GM23248 (cell line): ENCODE data around the gene CTNNA2. TPM values are rescaled to one million over a fixed set of nuclear protein-coding genes. Genes with fewer than 3 reads are reported as not detected.

Source experiments
- DNase-seq: peaks from one replicate; pipeline ENCODE4 v3.0.0-alpha.2; 2015
- H2AFZ ChIP-seq: fragments of 200-600 bp; sonication (generic); 2 replicates; pipeline ENCODE4 v1.6.1; 2016; ENCODE audit warnings: antibody characterized with exemption
- H3F3A ChIP-seq: fragments of 200-600 bp; sonication (generic); 2 replicates; pipeline ENCODE4 v1.6.1; 2016; ENCODE audit warnings: mild to moderate bottlenecking, antibody characterized with exemption, mixed run types; ENCODE audit not compliant: insufficient read depth
- H3K27ac ChIP-seq: fragments of 200-600 bp; sonication (generic); 2 replicates; pipeline ENCODE4 v1.5.1; 2016; ENCODE audit warnings: mild to moderate bottlenecking
- H3K27me3 ChIP-seq: fragments of 200-600 bp; sonication (generic); replicated peaks from 2 replicates; pipeline ENCODE4 v1.6.1; 2016; ENCODE audit warnings: mild to moderate bottlenecking; ENCODE audit not compliant: insufficient read depth
- H3K36me3 ChIP-seq: fragments of 200-600 bp; sonication (generic); 2 replicates; pipeline ENCODE4 v1.6.1; 2016; ENCODE audit warnings: low read depth, mild to moderate bottlenecking
- H3K4me1 ChIP-seq: fragments of 200-600 bp; sonication (generic); 2 replicates; pipeline ENCODE4 v1.6.1; 2016; ENCODE audit warnings: mild to moderate bottlenecking; ENCODE audit not compliant: insufficient read depth
- H3K4me2 ChIP-seq: fragments of 200-600 bp; sonication (generic); one replicate; pipeline ENCODE4 v1.6.1; 2016; ENCODE audit warnings: mild to moderate bottlenecking; ENCODE audit not compliant: unreplicated experiment
- H3K4me3 ChIP-seq: fragments of 200-600 bp; sonication (generic); 2 replicates; pipeline ENCODE4 v1.5.1; 2016; ENCODE audit warnings: mild to moderate bottlenecking
- H3K79me2 ChIP-seq: fragments of 200-600 bp; sonication (generic); 2 replicates; pipeline ENCODE4 v1.6.1; 2016; ENCODE audit warnings: mild to moderate bottlenecking; ENCODE audit not compliant: insufficient read depth
- H3K9ac ChIP-seq: fragments of 200-600 bp; sonication (generic); 2 replicates; pipeline ENCODE4 v1.6.1; 2016; ENCODE audit warnings: mild to moderate bottlenecking
- H3K9me2 ChIP-seq: fragments of 200-600 bp; sonication (generic); 2 replicates; pipeline ENCODE4 v1.6.1; 2016; ENCODE audit warnings: mixed run types, mild to moderate bottlenecking, moderate library complexity; ENCODE audit not compliant: insufficient read depth
- H3K9me3 ChIP-seq: fragments of 200-600 bp; sonication (generic); one replicate; pipeline ENCODE4 v1.6.1; 2017; ENCODE audit warnings: low read depth
- H4K20me1 ChIP-seq: fragments of 200-600 bp; sonication (generic); 2 replicates; pipeline ENCODE4 v1.6.0; 2016; ENCODE audit not compliant: insufficient read depth
- EZH2 ChIP-seq: fragments of 200-600 bp; sonication (generic); IDR thresholded peaks from 2 replicates; pipeline ENCODE4 v1.6.1; 2018; ENCODE audit warnings: antibody characterized with exemption, mild to moderate bottlenecking; ENCODE audit not compliant: insufficient read depth, poor library complexity, severe bottlenecking
- EZH2phosphoT487 ChIP-seq: fragments of 200-600 bp; sonication (generic); IDR thresholded peaks from 2 replicates; pipeline ENCODE4 v1.6.1; 2018; ENCODE audit warnings: antibody characterized with exemption, moderate library complexity, mild to moderate bottlenecking, low read depth; ENCODE audit not compliant: insufficient read depth
- WGBS, 2 experiments: methylation state at CpG; one replicate each; pipeline ENCODE4 v1.1.6; 2015 to 2017; ENCODE audit warnings: low lambda C conversion rate in 2 of 2, low coverage in 1 of 2; ENCODE audit errors: missing lambda C conversion rate in 2 of 2; 5-methylcytosine and 5-hydroxymethylcytosine counted together
- in situ Hi-C: fragments of 300-500 bp; cut with MboI; formaldehyde crosslinking; loops from 2 replicates; pipeline ENCODE4 v1.15.0; 2020
- polyA plus RNA-seq: library from polyadenylated mRNA; unstranded; fragments of >200 nt; fragmentation: Nextera tagmentation; extraction: Ambion mirVana; gene quantifications from 2 replicates; pipeline ENCODE4 v1.2.1, GENCODE V29; 2016
- total RNA-seq: library from RNA; depleted of rRNA; stranded (reverse); fragments of >200 nt; shearing (Covaris generic); gene quantifications from 2 replicates; pipeline ENCODE4 v1.2.3, GENCODE V29; 2014

CTNNA2 gene
- total and polyA plus RNA-seq, 2 experiments from 2014 or later = not detected

DNA sequence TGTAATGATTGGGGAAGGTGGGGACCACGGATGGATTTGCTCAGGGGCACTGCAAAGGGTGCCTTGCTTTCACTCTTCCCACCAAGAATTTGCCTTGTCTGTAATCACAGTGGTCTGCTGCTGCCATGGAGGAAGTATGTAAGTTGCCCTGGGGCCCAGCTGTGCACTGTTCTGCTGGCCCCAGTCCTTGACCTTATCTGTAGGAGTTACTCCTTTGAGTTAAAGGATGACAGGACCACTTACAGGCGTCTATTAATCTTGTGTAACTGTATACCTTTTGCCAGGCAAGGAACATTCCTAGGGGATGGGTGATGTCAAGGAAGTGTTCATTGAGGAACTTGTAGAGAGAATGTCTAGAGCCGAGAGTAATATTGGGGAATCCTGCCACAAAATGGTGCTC lies 1004.5 kb downstream of the CTNNA2 start:
- in situ Hi-C loops = no loop called here
- no peak overlapping the region for H2AFZ ChIP-seq
- no peak overlapping the region for H3K4me2 ChIP-seq
- H3K9me2 ChIP-seq = no peaks in the 10 kb centered on the region
- TF ChIP-seq EZH2phosphoT487 (no peak), EZH2 (no peak)
- H3K9ac ChIP-seq = no peak overlapping the region
- no peaks in the 10 kb centered on the region for H3K36me3 ChIP-seq
- H3K27ac ChIP-seq = no peak overlapping the region
- H3K4me1 ChIP-seq = no peaks in the 10 kb centered on the region
- H3K27me3 ChIP-seq = no peaks in the 10 kb centered on the region
- no peaks in the 10 kb centered on the region for H3K79me2 ChIP-seq
- H3K9me3 ChIP-seq = no peaks in the 10 kb centered on the region
- 4 to 9% methylated on average over 3 of the region's 3 CpGs for WGBS, 2 experiments
- H4K20me1 ChIP-seq = no peaks in the 10 kb centered on the region
- no peaks in the 10 kb centered on the region for H3F3A ChIP-seq
- no peak overlapping the region for H3K4me3 ChIP-seq
- DNase-seq = no peak

DNA sequence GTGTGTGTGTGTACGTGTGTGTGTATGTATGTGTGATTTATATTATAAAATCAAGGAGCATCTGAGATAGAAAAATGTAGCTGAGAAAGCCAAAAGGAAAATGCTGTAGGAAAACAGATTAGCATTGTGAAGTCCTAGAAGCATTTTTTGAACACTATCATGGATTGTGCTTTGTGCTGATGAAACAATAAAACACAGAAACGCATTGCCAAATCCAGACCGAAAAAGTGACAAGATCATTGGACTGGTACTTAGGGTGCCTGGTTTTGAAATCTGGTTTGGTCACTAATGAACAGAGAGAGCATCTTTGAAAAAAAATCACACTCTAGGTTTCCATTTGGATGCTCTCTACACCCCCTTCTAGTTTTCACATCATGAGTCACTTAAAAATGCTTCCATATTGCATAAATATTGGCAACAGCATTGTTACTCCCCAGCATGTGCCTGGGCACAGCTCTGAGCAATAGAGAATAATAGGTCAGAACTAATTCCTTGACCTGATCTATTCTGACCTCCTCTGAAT lies 1006.3 kb downstream of the CTNNA2 start:
- H3K4me2 ChIP-seq = no peak overlapping the region
- no peaks in the 10 kb centered on the region for H3K36me3 ChIP-seq
- H2AFZ ChIP-seq = no peak overlapping the region
- no peak overlapping the region for H3K27ac ChIP-seq
- WGBS, 2 experiments = 17 to 19% methylated on average over 3 of the region's 3 CpGs
- no peaks in the 10 kb centered on the region for H4K20me1 ChIP-seq
- H3K79me2 ChIP-seq = no peaks in the 10 kb centered on the region
- no peaks in the 10 kb centered on the region for H3K9me3 ChIP-seq
- H3K9ac ChIP-seq = no peak overlapping the region
- TF ChIP-seq EZH2phosphoT487 (no peak), EZH2 (no peak)
- in situ Hi-C loops = no loop called here
- no peaks in the 10 kb centered on the region for H3K9me2 ChIP-seq
- no peak overlapping the region for H3K4me3 ChIP-seq
- no peaks in the 10 kb centered on the region for H3K27me3 ChIP-seq
- no peak for DNase-seq
- no peaks in the 10 kb centered on the region for H3F3A ChIP-seq
- H3K4me1 ChIP-seq = no peaks in the 10 kb centered on the region

- no peaks in the 10 kb centered on the region for H3F3A ChIP-seq
- H3K27ac ChIP-seq = no peak overlapping the region
- no peak overlapping the region for H3K4me3 ChIP-seq
- H2AFZ ChIP-seq = no peak overlapping the region
- no peak overlapping the region for H3K9ac ChIP-seq
- no peak overlapping the region for H3K4me2 ChIP-seq
- no peaks in the 10 kb centered on the region for H3K36me3 ChIP-seq
- H3K9me3 ChIP-seq = no peaks in the 10 kb centered on the region
- H3K27me3 ChIP-seq = no peaks in the 10 kb centered on the region
- peak; percentile 6 for DNase-seq
- WGBS, 2 experiments = 0 to 8% methylated on average over 1 of the region's 1 CpG
- no peaks in the 10 kb centered on the region for H3K79me2 ChIP-seq
- H4K20me1 ChIP-seq = no peaks in the 10 kb centered on the region
- H3K4me1 ChIP-seq = no peaks in the 10 kb centered on the region
- TF ChIP-seq EZH2 (no peak), EZH2phosphoT487 (no peak)
- no peaks in the 10 kb centered on the region for H3K9me2 ChIP-seq
- in situ Hi-C loops = no loop called here
Observed at GRCh38 chr2:80519699-80520291, 1006.9 kb downstream of the CTNNA2 start.

DNA sequence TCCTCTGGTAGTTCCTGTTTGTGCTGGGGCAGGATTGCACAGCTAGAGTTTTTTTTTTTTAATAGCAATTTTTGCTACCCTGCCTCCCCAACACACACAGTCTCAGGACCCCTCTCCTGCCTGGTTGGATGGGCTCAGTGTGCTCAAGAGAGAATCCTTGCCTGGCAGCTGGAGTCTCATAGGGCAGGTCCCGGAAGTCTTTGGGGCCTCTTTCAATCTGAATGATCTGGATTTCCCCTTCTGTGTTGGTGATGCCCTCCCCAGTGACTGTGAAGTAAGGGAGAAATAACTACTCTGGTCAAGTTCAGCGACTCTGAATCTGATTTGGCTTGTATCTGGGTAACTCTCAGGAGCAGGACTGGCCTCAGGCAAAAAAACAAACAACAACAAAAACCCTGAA lies 1012.3 kb downstream of the CTNNA2 start:
- Histone ChIP-seq H3K27ac (no peak overlapping the region), H3K36me3 (no peaks in the 10 kb centered on the region), H2AFZ (no peak overlapping the region), H4K20me1 (no peaks in the 10 kb centered on the region), H3K4me3 (no peak overlapping the region), H3K4me1 (no peaks in the 10 kb centered on the region), H3K27me3 (no peaks in the 10 kb centered on the region), H3K9me3 (no peaks in the 10 kb centered on the region), H3F3A (no peaks in the 10 kb centered on the region), H3K4me2 (no peak overlapping the region), H3K9ac (no peak overlapping the region), H3K79me2 (no peaks in the 10 kb centered on the region), H3K9me2 (no peaks in the 10 kb centered on the region)
- no peak for TF ChIP-seq EZH2phosphoT487
- TF ChIP-seq EZH2 = no peak
- no peak for DNase-seq
- in situ Hi-C loops = no loop called here
- 14 to 20% methylated on average over 2 of the region's 2 CpGs for WGBS, 2 experiments

GRCh38 chr2:80527119-80527518 lies 1014.3 kb downstream of the CTNNA2 start:
- Histone ChIP-seq H3F3A (no peaks in the 10 kb centered on the region), H3K9ac (no peak overlapping the region), H3K4me3 (no peak overlapping the region), H3K9me2 (no peaks in the 10 kb centered on the region), H3K36me3 (no peaks in the 10 kb centered on the region), H2AFZ (no peak overlapping the region), H4K20me1 (no peaks in the 10 kb centered on the region), H3K27ac (no peak overlapping the region), H3K4me2 (no peak overlapping the region), H3K4me1 (no peaks in the 10 kb centered on the region), H3K9me3 (no peaks in the 10 kb centered on the region), H3K79me2 (no peaks in the 10 kb centered on the region), H3K27me3 (no peaks in the 10 kb centered on the region)
- 25 to 31% methylated on average over 3 of the region's 3 CpGs for WGBS, 2 experiments
- TF ChIP-seq EZH2phosphoT487 (no peak), EZH2 (no peak)
- DNase-seq = no peak
- in situ Hi-C loops = no loop called here
